SU-DHL-6 (cell line): ENCODE measurements around the gene ACSF3.

Experiments used
- H2AFZ ChIP-seq: fragments of 200-600 bp; sonication (generic); 2 replicates; pipeline ENCODE4 v1.6.1; 2014; ENCODE audit warnings: low read depth, mild to moderate bottlenecking, moderate library complexity, mixed read lengths, antibody characterized with exemption, low read length; ENCODE audit not compliant: severe bottlenecking
- H3F3A ChIP-seq: fragments of 200-600 bp; shearing (Covaris generic); 2 replicates; pipeline ENCODE4 v1.6.0; 2016; ENCODE audit warnings: antibody characterized with exemption, mild to moderate bottlenecking; ENCODE audit not compliant: insufficient read depth
- H3K27ac ChIP-seq: fragments of 200-600 bp; sonication (generic); 2 replicates; pipeline ENCODE4 v1.5.1; 2016; ENCODE audit warnings: low read depth, mild to moderate bottlenecking, low read length, moderate library complexity, mixed read lengths
- H3K27me3 ChIP-seq: fragments of 200-600 bp; sonication (generic), shearing (Covaris generic); 2 replicates; pipeline ENCODE4 v1.6.0; 2014; ENCODE audit warnings: mild to moderate bottlenecking, low read length
- H3K36me3 ChIP-seq: fragments of 200-600 bp; sonication (generic); 2 replicates; pipeline ENCODE4 v1.6.1; 2014; ENCODE audit warnings: mild to moderate bottlenecking, low read length, mixed read lengths
- H3K4me2 ChIP-seq: fragments of 300-600, 200-600 bp; shearing (Covaris generic), sonication (generic); 2 replicates; pipeline ENCODE4 v1.6.0; 2014; ENCODE audit warnings: low read length, low read depth, mild to moderate bottlenecking; ENCODE audit not compliant: poor library complexity, severe bottlenecking
- H3K4me3 ChIP-seq: fragments of 200-600 bp; sonication (generic); 2 replicates; pipeline ENCODE4 v1.5.1; 2014; ENCODE audit warnings: antibody characterized with exemption, low read length, mild to moderate bottlenecking, mixed read lengths; ENCODE audit not compliant: insufficient read depth, poor library complexity, severe bottlenecking
- H3K79me2 ChIP-seq: fragments of 200-600 bp; sonication (generic); 2 replicates; pipeline ENCODE4 v1.6.1; 2014; ENCODE audit warnings: mild to moderate bottlenecking, low read length, moderate library complexity; ENCODE audit not compliant: insufficient read depth
- H3K9ac ChIP-seq: fragments of 200-600 bp; sonication (generic); 2 replicates; pipeline ENCODE4 v1.7.0; 2014; ENCODE audit warnings: mild to moderate bottlenecking, low read length
- H3K9me2 ChIP-seq: fragments of 200-600 bp; sonication (generic); replicated peaks from 2 replicates; pipeline ENCODE4 v1.6.1; 2014; ENCODE audit warnings: low read length; ENCODE audit not compliant: insufficient read depth
- H3K9me3 ChIP-seq: fragments of 200-600 bp; sonication (generic); 2 replicates; pipeline ENCODE4 v1.6.1; 2014; ENCODE audit warnings: low read length, mixed read lengths; ENCODE audit not compliant: insufficient read depth
- H4K20me1 ChIP-seq: fragments of 200-600 bp; sonication (generic); 2 replicates; pipeline ENCODE4 v1.6.1; 2014; ENCODE audit warnings: low read depth, mild to moderate bottlenecking, antibody characterized with exemption, low read length, moderate library complexity, mixed read lengths
- EZH2phosphoT487 ChIP-seq: fragments of 200-600 bp; sonication (generic), shearing (Covaris generic); conservative IDR thresholded peaks from 2 replicates; pipeline ENCODE4 v1.6.1; 2018; ENCODE audit warnings: mild to moderate bottlenecking, antibody characterized with exemption, low read length, moderate library complexity, mixed read lengths
- TF ChIP-seq, protein P1 (sequence below): fragments of 200-600 bp; sonication (generic); IDR thresholded peaks from one replicate; pipeline ENCODE4 v1.5.1; 2017; ENCODE audit warnings: antibody characterized with exemption, mild to moderate bottlenecking, low read length, moderate library complexity; ENCODE audit not compliant: insufficient read depth, poor library complexity, severe bottlenecking

The ACSF3 gene

DNA sequence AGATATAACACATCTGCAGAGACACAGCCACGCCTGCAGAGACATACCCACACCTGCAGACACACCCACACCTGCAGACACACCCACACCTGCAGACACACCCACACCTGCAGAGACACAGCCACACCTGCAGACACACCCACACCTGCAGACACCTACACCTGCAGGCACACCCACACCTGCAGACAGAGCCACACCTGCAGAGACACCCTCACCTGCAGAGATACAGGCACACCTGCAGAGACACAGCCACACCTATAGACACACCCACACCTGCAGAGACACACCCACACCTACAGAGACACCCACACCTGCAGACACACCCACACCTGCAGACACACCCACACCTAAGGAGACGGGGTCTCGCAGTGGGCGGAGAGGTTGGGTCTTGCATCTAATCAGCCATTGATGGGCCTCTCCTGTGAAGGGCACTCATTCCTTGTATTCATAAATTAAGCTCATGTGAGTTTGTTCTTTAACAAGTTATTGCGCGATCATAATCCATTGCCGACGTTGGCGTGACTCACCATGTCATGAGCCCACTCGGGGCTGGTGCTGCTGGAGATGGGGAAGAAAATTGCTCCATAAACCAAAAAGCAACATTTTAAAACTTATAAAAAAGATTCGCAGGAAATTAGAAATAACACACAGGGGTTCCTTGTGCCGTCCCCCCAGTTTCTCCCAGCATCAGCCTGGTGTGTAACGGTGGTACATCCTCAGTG is 49.0 kb downstream of the ACSF3 start:
- no peaks in the 10 kb centered on the region for H3F3A ChIP-seq
- no peaks in the 10 kb centered on the region for H4K20me1 ChIP-seq
- H3K4me3 ChIP-seq: no peak overlapping the region
- no peak overlapping the region for H3K4me2 ChIP-seq
- H3K9me2 ChIP-seq: no peaks in the 10 kb centered on the region
- no peaks in the 10 kb centered on the region for H3K9me3 ChIP-seq
- no peaks in the 10 kb centered on the region for H3K27me3 ChIP-seq
- TF ChIP-seq, protein P1, sequence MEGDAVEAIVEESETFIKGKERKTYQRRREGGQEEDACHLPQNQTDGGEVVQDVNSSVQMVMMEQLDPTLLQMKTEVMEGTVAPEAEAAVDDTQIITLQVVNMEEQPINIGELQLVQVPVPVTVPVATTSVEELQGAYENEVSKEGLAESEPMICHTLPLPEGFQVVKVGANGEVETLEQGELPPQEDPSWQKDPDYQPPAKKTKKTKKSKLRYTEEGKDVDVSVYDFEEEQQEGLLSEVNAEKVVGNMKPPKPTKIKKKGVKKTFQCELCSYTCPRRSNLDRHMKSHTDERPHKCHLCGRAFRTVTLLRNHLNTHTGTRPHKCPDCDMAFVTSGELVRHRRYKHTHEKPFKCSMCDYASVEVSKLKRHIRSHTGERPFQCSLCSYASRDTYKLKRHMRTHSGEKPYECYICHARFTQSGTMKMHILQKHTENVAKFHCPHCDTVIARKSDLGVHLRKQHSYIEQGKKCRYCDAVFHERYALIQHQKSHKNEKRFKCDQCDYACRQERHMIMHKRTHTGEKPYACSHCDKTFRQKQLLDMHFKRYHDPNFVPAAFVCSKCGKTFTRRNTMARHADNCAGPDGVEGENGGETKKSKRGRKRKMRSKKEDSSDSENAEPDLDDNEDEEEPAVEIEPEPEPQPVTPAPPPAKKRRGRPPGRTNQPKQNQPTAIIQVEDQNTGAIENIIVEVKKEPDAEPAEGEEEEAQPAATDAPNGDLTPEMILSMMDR: no peak
- TF ChIP-seq EZH2phosphoT487: no peak
- no peak overlapping the region for H3K27ac ChIP-seq
- no peak overlapping the region for H3K9ac ChIP-seq
- no peak overlapping the region for H2AFZ ChIP-seq
- H3K36me3 ChIP-seq: peaks cover 20% of the 10 kb centered on the region
- H3K79me2 ChIP-seq: no peaks in the 10 kb centered on the region

DNA sequence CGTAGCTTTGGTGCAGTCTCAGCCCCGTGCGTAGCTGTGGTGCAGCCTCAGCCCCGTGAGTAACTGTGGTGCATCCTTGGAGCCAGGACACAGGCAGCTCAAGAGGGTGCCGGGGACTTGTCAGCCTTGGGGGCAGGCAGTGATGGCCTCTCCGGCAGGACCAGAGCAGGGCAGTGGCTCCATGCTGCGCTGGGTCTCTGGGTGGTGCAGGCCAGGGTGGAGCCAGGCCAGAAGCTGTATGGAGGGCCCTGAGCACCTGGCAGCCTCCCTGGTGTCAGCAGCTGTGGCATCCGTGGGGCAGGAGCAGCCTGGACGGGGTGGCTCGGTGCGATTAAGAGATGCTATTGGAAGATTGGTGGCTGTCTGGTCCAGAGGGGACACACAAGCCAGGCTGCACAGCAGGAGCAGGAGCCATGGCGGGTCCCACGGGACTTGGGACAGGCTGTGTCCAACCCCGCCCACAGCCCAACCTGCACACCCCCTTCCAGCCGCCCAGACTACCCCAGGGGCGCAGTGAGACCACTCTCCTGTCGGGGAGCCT is 49.6 kb downstream of the ACSF3 start:
- no peak for TF ChIP-seq EZH2phosphoT487
- TF ChIP-seq, protein P1: no peak
- Histone ChIP-seq H3K9me2 (no peaks in the 10 kb centered on the region), H2AFZ (no peak overlapping the region), H3F3A (no peaks in the 10 kb centered on the region), H3K27me3 (no peaks in the 10 kb centered on the region), H3K79me2 (no peaks in the 10 kb centered on the region), H3K4me3 (no peak overlapping the region), H3K9ac (no peak overlapping the region), H3K4me2 (no peak overlapping the region), H3K36me3 (peaks cover 27% of the 10 kb centered on the region), H3K27ac (no peak overlapping the region), H4K20me1 (no peaks in the 10 kb centered on the region), H3K9me3 (peaks cover under 1% of the 10 kb centered on the region; the same call in 1 of the 2 replicates)

GRCh38 chr16:89143911-89144675 is 50.4 kb downstream of the ACSF3 start:
- peaks cover 35% of the 10 kb centered on the region for H3K36me3 ChIP-seq
- H3K27me3 ChIP-seq: no peaks in the 10 kb centered on the region
- TF ChIP-seq EZH2phosphoT487: no peak
- TF ChIP-seq, protein P1: no peak
- no peak overlapping the region for H3K9ac ChIP-seq
- H3K4me2 ChIP-seq: no peak overlapping the region
- H3K9me2 ChIP-seq: no peaks in the 10 kb centered on the region
- no peak overlapping the region for H3K4me3 ChIP-seq
- no peaks in the 10 kb centered on the region for H4K20me1 ChIP-seq
- no peaks in the 10 kb centered on the region for H3K79me2 ChIP-seq
- peaks cover 9% of the 10 kb centered on the region; the same call in 1 of the 2 replicates for H3K9me3 ChIP-seq
- no peak overlapping the region for H3K27ac ChIP-seq
- no peak overlapping the region for H2AFZ ChIP-seq
- H3F3A ChIP-seq: no peaks in the 10 kb centered on the region
